ENCODE measurements around the gene MARCO. TPM values are rescaled to one million over a fixed set of nuclear protein-coding genes. Genes with fewer than 3 reads are reported as not detected.
"Not testable (repeated sequence)": the region's sequence is repeated elsewhere in the genome, so short reads cannot be mapped to it uniquely, and the experiment has no call there.

Gene MARCO
- polyA plus RNA-seq, 4 donors: 0.22 to 6.2 TPM; not detected in 2

DNA sequence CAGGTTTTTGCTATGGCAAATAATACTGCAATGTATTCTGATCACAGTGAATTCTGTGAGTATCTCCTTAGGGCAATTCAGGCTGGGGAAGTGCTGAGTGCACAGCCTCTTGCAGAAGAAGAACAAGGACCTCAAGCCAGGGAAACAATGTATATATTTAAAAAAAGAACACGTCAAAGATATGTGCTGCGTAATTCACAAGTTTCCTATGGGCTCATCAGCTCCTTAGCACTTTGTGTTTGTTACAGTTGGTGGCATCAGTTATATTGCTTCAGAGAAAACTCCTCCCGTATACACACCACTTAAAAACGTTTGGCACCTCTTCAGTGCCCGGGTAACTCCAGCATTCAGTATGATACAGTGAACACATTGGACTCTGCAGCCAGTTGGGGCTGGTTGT is 16.5 kb upstream of the MARCO start:
- no peak for DNase-seq (ENCODE audit: low read depth in 4 of 4, low spot score in 3 of 4)

DNA sequence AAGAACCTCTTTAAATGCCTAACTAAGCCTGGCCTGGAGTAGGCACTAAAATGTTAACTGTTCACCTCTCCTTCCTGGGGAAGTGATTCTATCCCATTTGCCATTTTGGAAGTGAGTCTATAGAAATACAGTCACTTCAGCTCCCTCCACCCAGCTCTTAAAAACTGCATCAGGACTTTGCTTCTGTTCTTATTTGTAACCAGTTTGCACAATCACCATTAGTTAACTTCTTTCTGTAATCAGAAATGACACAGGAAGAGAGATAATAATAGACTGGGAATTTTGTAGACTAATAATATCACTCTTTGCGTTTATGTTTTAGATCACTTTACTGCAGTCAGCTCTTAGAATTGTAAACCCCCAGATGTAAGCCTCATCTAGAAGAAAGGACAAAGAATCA is 16.0 kb upstream of the MARCO start:
- no peak for DNase-seq (ENCODE audit: low read depth in 4 of 4, low spot score in 3 of 4)

- no peak for DNase-seq (ENCODE audit: low read depth in 4 of 4, low spot score in 3 of 4)
Observed at GRCh38 chr2:118929059-118929458, 12.9 kb upstream of the MARCO start.

GRCh38 chr2:118932949-118933348 is 9.0 kb upstream of the MARCO start:
- DNase-seq (ENCODE audit: low read depth in 4 of 4, low spot score in 3 of 4): no peak

- no peak for DNase-seq (ENCODE audit: low read depth in 4 of 4, low spot score in 3 of 4)
Observed at GRCh38 chr2:118936306-118936705, 5.7 kb upstream of the MARCO start.

DNA sequence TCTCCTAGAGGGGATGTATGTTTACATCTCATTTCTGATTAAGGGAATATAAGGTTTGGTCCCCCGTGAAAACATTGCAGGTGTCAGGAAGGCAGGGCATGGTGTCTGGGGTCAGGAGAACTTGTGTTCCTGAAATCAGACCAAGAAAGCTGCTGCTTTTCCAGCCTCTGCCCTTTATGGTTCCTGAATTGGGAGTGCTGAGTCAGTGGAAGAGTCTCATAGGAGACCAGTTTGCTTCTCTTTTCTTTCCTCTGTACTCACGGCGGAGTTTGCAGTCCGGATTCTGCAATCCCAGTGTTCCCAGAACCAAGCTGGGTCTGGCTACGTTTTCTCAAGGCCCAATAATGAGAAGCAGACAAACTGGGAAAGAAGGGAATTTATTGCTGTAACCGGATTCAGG is 5.1 kb upstream of the MARCO start:
- no peak for DNase-seq (ENCODE audit: low read depth in 4 of 4, low spot score in 3 of 4)

DNA sequence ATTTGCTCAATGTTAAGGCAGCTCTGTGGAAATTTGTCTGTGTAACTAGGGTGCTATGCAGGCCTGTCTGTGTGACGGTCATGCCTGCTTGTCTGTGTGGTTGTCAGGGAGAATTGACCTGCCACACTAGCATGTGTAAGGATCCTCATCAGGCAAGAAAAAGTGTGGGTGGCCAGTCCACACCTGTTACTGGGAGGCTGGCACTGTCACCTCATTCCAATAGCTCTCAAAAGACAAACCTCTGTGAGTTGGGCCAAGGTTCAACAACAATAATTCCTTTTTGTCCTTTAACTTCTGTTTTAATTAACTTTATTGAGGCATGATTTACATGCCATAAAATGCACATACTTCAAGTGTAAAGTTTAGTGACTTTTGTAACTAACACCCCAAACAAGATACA is 4.2 kb upstream of the MARCO start:
- DNase-seq (ENCODE audit: low read depth in 4 of 4, low spot score in 3 of 4): no peak

DNA sequence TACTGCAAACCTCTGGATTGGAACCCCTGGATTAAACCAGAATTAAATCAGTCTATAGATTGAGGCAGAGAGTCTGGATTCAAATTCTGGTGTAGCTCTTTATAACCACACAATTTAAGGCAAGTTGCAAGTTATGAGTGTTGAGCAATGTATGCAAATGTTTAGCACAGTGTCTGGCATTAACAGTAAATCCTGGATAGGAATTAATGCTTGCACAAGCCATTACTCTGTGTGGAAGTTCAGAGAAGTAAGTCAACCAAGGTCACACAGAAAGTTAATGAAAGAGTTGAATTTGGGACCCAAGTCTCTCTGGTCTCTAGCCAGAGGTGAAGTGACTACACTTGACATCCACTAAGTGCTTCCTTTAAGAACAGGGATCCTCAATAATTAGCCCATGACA is 2.0 kb upstream of the MARCO start:
- DNase-seq (ENCODE audit: low read depth in 4 of 4, low spot score in 3 of 4): no peak

DNA sequence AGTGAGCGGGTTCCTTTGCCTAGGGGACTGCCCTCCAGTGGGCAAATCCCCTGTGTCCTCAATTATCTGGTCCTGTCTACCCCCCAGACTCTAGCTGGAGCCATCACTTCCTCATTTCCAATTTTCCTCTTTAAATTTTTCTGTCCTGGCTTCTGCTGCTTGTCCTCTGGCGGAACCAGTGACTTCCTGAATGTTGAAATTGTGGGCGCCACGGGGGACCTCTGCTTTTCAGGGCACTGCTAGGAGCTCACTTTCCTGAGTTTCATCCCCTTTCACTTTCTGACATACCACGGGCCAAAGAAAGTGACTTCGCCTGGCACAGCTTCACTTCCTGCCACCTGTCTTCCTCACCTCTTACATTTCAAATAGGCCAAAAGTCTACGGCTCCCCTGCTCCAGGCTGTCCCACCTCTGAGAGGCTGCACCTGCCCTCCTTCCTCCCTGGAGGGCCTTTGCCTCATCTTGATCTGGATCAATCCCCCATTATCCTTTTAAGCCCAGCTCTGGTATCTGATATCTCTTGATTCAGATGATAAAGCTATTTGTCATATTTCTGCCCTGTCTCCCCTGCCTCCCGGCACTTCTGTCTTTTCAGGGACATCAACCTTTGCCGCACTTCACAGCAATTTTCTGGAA is 1.4 kb upstream of the MARCO start:
- DNase-seq (ENCODE audit: low read depth in 4 of 4, low spot score in 3 of 4): no peak

DNA sequence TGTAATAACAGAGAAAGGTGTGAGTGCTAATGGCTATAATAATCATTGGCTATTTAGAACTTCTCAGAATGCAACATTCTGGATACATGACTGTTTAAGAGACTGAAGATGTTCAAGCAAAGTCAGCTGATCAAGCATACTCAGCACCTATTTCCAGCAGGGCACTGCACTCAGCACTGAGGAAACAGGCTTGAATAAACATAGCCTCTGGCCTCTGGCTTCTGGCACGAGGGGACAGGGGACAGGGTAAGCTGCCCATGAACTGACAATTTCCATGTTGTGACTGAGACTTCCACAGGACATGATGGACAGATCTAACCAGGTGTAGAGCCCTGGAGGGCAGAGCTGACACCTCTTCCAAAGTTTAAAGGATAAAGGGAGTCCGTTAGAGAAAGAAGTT is 1.3 kb downstream of the MARCO start:
- no peak for DNase-seq (ENCODE audit: low read depth in 4 of 4, low spot score in 3 of 4)

- no peak for DNase-seq (ENCODE audit: low read depth in 4 of 4, low spot score in 3 of 4)
Observed at GRCh38 chr2:118945881-118946280, 3.9 kb downstream of the MARCO start.

DNA sequence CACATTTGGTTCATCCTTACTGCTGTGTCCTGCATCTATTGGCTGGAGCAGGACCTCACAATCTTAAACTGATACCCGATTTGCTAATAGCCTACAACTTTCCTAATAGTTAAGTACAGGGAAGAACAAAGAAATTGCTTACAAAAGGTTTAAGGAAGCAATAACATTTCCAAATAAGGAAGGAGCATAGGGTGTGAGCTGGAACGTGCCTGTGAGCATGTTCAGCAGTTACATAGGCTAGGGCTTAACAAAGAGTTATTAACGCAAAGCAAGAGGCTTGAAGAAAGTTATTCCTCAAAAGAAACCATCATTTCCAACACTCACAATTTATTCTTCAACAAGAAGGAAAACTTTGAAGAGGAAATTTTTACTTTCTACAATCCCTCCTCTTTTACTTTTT is 6.3 kb downstream of the MARCO start:
- not testable (repeated sequence) for DNase-seq (ENCODE audit: low read depth in 4 of 4, low spot score in 3 of 4)

GRCh38 chr2:118954297-118955060 is 12.5 kb downstream of the MARCO start:
- DNase-seq (ENCODE audit: low read depth in 4 of 4, low spot score in 3 of 4): no peak

DNA sequence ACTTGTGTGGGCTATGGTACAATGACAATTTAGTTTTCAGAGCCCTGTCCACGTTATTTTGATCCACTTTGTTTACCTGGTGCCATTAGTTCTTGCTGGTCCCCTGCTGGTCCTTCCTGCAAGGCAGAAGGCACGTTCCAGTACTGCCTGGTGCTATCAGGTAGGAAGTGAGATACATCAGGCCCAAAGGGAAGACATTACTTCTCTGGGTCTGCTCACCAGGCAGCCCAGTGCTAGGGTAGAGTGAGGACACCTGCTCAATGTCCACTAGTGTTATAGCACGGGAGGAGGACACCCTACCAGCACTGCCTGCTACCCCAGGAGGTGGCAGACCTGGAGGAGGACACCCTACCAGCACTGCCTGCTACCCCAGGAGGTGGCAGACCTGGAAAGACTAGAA is 23.7 kb downstream of the MARCO start:
- no peak for DNase-seq (ENCODE audit: low read depth in 4 of 4, low spot score in 3 of 4)

DNA sequence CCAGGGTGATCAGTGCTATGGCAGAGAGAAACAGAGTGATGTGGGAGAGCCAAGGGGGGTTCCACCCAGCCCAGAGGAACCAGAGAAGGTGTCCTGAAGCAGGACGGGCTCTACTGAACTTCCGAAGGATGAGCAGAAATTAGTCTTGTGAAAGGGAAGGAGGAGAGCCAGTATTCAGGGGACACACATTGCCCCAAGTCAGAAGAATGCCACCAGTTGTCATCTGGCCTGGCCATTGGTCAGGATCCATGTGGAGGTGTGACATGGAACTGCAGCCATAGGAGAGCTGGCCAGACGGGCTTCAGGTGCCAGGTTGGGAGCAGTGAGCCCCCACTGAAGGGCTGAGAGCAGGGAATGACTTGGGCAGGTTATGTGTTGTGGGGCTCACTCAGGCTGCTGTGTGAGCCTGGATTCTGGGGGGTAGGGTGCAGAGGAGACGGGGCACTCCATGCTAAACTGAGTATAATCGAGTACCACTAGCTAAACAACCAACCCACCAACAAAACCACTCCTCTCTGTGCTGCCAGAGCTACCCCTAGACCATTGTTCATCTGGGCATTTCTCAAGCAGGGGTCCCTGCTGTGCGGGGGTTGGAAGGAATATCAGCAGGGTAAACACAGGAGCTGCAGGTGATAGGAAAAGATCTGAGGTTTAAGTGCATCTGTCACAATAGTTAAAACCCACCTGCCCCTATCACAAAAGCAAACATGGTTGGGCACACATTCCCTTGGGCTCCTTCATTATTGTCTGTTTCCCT is 25.3 kb downstream of the MARCO start:
- DNase-seq (ENCODE audit: low read depth in 4 of 4, low spot score in 3 of 4): no peak

GRCh38 chr2:118968042-118968441 is 26.0 kb downstream of the MARCO start:
- no peak for DNase-seq (ENCODE audit: low read depth in 4 of 4, low spot score in 3 of 4)

GRCh38 chr2:118968961-118969733 is 27.2 kb downstream of the MARCO start:
- no peak for DNase-seq (ENCODE audit: low read depth in 4 of 4, low spot score in 3 of 4)

DNA sequence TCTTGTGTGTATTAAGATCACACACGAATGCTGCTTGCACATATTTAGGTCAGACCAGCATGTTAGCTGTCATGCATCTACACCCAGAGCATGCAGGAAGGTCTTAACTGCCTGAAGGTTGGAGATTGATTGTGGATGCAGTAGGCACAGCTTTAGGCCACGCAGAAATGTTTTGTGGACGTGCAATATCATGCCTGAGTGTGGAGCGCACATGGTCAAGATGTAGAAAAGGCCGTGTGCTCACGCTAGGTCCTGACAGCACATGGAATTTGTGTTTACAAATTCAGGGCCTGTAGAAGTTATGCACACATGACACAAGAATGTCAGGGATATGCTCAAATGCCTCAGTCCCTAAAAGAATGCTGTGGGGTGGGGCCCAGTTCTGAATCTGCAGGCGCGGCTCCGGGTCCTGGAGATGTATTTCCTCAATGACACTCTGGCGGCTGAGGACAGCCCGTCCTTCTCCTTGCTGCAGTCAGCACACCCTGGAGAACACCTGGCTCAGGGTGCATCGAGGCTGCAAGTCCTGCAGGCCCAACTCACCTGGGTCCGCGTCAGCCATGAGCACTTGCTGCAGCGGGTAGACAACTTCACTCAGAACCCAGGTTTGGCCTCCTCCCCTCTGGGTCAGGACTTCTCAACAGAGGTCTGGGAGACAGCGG is 27.9 kb downstream of the MARCO start:
- DNase-seq (ENCODE audit: low read depth in 4 of 4, low spot score in 3 of 4): no peak

GRCh38 chr2:118970396-118971135 is 28.6 kb downstream of the MARCO start:
- no peak for DNase-seq (ENCODE audit: low read depth in 4 of 4, low spot score in 3 of 4)

Data from left renal pelvis (tissue), 4 donors.